HFF-Myc (cell line): ENCODE results near the gene CEP57L1.
A peak's percentile ranks its signal among the peaks of the same experiment; 100 is the strongest.

Experiments used
- DNase-seq: peaks from one replicate; pipeline ENCODE4 v3.0.0-alpha.2; 2011; ENCODE audit warnings: low read depth; ENCODE audit errors: extremely low read depth
- H3K4me3 ChIP-seq: replicated peaks from 2 replicates; pipeline ENCODE4 v1.5.1; 2011; ENCODE audit warnings: low read depth, mild to moderate bottlenecking, control low read depth, low read length
- TF ChIP-seq, protein P1 (sequence below): IDR thresholded peaks from 2 replicates; pipeline ENCODE4 v1.5.1; 2012; ENCODE audit warnings: mild to moderate bottlenecking, low read depth, low read length, control low read depth; ENCODE audit errors: missing control alignments

Gene CEP57L1

DNA sequence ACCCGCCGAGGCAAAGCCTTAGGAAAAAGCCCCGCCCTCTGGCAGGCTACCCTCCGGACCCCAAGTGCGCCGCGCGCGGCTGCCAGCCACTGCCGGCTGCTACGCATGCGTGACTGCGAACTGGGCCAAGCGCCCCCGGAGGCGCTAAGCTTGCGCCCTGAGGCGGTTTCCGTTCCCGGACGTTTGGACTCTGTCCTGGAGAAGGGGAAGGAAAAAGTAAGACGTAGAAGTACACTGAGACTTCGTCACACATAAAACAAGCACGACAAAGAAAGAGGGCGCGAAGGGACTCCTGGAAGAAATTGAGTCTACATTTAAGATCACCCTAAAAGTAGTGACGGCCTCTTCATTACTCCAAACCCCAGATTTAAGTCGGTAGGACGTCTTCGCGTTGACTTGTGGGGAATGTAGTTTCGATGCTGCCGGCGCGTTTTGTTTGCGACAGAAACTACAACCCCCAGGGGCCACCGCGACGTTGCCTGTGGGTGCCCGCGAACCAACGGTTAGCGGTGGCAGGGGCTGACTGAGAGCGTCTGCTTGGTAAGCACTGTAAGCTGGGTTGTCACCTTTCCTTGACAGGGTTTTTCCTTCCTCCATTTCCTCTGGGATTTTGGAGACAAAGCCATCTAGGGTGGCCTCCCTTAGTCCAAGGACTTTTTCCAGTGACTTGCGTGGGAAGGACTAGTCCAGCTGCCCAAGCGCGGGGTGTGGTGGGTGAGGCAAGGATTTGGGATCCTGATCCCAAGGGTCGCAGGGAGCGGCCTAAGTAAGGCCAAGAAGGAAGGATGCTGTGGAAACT lies at the start of gene CEP57L1:
CEP57L1 (plus strand) TSS at position 472 of the 799 bp plus-strand sequence. CDS start 49,715 bp downstream, outside the sequence.
- TF ChIP-seq, protein P1, sequence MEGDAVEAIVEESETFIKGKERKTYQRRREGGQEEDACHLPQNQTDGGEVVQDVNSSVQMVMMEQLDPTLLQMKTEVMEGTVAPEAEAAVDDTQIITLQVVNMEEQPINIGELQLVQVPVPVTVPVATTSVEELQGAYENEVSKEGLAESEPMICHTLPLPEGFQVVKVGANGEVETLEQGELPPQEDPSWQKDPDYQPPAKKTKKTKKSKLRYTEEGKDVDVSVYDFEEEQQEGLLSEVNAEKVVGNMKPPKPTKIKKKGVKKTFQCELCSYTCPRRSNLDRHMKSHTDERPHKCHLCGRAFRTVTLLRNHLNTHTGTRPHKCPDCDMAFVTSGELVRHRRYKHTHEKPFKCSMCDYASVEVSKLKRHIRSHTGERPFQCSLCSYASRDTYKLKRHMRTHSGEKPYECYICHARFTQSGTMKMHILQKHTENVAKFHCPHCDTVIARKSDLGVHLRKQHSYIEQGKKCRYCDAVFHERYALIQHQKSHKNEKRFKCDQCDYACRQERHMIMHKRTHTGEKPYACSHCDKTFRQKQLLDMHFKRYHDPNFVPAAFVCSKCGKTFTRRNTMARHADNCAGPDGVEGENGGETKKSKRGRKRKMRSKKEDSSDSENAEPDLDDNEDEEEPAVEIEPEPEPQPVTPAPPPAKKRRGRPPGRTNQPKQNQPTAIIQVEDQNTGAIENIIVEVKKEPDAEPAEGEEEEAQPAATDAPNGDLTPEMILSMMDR: no peak
- H3K4me3 ChIP-seq: peak within 1 kb of the TSS; percentile 88
- DNase-seq: peak; percentile 88

DNA sequence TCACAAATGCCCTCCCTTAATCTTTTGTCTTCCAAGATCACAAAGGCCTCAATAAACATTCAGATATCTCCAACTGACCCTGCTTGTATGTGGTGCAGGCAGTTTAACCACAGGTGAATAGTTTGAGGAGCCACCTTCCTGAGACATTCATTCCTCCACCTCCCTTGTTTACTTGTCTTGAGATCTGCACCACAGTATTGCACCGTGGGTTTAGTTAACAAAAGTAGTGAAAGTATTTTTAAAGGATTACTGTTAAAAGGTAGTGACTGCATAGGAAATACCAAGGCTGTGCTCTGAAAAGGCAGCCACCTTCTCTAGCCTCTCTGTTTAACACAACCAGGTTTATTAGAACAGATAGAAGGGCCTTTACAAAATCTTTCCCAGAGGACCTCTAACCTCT lies 47.1 kb upstream of the CEP57L1 start:
- no peak for DNase-seq
- H3K4me3 ChIP-seq: no peak overlapping the region
- TF ChIP-seq, protein P1: no peak

DNA sequence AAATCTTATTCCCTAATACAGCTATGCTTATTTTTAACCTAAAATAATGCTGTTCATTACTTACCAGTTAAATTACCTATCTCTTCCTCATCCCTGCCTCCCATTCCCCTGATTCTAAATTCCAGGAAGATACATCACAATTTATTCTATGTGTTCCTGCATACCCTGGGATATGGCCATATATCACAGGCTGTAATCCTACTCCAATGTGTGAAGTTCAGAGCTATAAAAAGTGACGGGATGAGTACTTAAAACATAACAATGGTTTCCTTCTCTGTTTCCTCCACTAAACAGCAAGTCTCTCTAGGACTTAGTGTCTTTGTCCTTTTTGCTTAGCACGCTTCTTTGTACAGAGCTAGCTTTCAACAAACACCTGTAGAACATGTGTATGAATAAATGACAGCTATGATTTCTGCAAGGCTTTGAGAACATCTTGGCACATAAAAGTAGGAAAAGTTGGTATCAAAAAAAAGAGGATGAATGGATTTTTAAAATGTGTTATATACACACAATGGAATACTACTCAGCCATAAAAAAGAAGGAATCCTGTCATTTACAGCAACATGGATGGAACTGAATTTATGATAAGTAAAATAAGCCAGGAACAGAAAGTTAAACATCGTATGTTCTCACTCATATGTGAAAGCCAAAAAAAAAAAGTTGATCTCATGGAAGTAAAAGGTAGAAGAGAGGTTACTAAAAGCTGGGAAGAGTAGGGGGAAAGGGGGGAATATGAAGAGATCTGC lies 46.5 kb upstream of the CEP57L1 start:
- no peak for DNase-seq
- H3K4me3 ChIP-seq: no peak overlapping the region
- TF ChIP-seq, protein P1: no peak

DNA sequence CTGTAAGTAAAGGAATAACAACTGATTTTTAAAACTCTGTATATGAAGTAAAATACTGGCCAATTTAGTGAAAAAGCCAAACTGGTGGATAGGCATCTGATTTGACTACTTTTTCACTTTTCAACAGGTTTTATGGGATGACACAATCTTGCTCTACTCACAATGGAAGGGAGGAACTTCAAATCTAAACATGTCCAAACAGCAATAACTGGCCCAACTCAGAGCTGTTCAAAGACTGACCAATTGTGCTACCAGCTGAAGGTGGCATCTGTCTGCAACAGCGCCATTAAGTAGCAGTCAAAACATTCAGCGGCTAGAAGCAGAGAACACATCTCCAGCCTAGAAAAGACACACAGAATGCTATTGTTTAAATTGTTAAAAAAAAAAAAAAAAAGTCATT lies 45.3 kb upstream of the CEP57L1 start:
- DNase-seq: no peak
- TF ChIP-seq, protein P1: no peak
- no peak overlapping the region for H3K4me3 ChIP-seq

DNA sequence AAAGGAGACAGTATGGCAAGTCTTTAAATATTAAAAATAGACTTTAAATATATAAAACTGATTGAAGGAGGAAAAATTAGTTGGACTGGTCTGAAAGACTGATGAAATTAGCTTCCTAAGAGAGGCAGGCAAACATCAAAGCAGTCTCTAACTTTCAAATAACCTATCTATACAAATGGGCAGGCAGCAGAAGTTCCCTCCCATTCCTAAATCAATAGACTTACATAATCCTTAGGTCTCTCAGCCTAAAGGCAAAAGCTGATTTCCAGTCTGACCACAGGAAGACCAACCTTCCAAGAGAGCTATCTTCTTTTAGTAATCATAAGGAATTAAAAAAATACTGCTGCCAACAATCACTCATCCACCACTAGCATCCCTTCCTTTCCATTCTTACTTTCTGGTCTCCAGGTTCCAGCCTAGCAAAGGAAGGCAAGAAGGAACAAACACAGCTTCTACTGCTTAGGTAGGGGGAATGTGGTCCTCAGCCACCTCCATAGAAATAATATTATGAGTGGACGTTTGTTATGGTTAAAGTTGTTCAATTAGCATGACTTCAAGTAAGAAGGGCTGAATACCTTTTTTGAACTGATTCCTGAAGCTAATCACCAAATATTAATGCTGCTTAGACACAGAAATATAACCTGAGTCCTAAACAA lies 44.7 kb upstream of the CEP57L1 start:
- TF ChIP-seq, protein P1: no peak
- no peak overlapping the region for H3K4me3 ChIP-seq
- DNase-seq: no peak

DNA sequence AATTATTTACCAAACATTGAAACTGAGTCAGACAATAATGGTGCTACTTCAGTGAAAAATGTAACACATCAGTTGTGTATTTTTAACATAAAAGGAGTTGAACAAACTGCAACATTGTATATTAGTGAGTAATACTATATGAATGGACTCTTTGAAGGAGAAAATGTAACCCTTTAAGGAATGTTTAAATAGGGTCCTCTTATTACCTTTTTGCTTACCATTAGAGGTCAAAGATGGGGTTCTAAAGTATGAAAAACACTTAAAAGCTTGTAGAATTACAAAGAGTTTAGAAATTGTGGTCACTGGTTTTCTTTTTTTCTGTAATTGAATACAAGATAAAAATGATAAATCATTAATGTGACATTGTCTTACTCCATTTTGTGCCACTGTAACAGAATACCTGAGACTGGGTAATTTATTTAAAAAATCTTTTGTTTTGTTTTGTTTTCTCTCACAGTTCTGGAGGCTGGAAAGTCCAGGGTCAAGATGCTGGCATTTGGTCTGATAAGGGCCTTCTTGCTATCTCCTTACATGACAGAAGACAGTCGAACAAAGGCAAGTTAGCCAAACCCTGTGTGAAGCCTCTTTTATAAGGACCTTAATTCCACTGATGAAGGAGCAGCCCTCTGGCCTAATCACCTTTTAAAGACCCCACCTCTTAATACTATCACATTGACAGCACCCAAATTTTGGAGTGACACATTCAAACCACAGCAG lies 43.8 kb upstream of the CEP57L1 start:
- DNase-seq: no peak
- H3K4me3 ChIP-seq: no peak overlapping the region
- TF ChIP-seq, protein P1: no peak
